ENCODE measurements around the gene SLC41A3.
A peak's percentile ranks its signal among the peaks of the same experiment; 100 is the strongest.

SLC41A3 gene

DNA sequence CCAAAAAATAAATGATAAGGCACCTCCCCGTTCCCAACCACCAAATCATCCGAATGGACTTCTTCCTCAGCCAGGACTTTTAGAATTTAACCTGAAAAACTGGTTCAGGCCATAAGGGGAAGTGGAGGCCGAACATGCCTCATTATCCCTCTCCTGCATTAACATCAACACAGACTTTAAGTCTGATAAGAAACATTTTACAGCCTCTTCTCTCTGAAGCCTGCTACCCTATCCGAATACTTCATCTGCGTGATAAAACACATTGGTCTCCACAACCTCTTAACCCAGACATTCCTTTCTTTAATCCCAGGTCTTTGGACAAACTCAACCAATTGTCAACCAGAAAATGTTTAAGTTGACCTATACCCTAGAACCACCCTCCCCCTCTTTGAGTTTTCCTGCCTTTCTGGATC lies 850 bp upstream of the SLC41A3 start:
- H3K27me3 ChIP-seq (replicated peaks; ENCODE audit: insufficient read depth, low read length) = no peaks in the 10 kb centered on the region
- H4K20me1 ChIP-seq (ENCODE audit: insufficient read depth, low read length) = no peaks in the 10 kb centered on the region
- no peaks in the 10 kb centered on the region for H3K9me3 ChIP-seq (replicated peaks; ENCODE audit: insufficient read depth, low read length)
- no peaks in the 10 kb centered on the region for H3K9me2 ChIP-seq (replicated peaks; ENCODE audit: insufficient read depth, low read length)
- TF ChIP-seq EZH2 (optimal IDR thresholded peaks at IDR 0.05; ENCODE audit: low read depth, low read length) = no peak
- TF ChIP-seq, protein P1, sequence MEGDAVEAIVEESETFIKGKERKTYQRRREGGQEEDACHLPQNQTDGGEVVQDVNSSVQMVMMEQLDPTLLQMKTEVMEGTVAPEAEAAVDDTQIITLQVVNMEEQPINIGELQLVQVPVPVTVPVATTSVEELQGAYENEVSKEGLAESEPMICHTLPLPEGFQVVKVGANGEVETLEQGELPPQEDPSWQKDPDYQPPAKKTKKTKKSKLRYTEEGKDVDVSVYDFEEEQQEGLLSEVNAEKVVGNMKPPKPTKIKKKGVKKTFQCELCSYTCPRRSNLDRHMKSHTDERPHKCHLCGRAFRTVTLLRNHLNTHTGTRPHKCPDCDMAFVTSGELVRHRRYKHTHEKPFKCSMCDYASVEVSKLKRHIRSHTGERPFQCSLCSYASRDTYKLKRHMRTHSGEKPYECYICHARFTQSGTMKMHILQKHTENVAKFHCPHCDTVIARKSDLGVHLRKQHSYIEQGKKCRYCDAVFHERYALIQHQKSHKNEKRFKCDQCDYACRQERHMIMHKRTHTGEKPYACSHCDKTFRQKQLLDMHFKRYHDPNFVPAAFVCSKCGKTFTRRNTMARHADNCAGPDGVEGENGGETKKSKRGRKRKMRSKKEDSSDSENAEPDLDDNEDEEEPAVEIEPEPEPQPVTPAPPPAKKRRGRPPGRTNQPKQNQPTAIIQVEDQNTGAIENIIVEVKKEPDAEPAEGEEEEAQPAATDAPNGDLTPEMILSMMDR (IDR thresholded peaks at IDR 0.05; ENCODE audit: low read length) = no peak
- no peak for TF ChIP-seq EZH2phosphoT487 (IDR thresholded peaks at IDR 0.05; ENCODE audit: low read length)
- H3K79me2 ChIP-seq (ENCODE audit: low read length) = peaks cover 4% of the 10 kb centered on the region; the same call in 1 of the 2 replicates
- H3K4me2 ChIP-seq (ENCODE audit: low read depth, low read length) = peak overlapping the region; percentile 78
- H2AFZ ChIP-seq (ENCODE audit: low read length) = peak overlapping the region; percentile 73
- H3K27ac ChIP-seq (ENCODE audit: low read length) = no peak overlapping the region
- H3K4me3 ChIP-seq (ENCODE audit: low read length) = peak overlapping the region; percentile 83
- no peaks in the 10 kb centered on the region for H3K4me1 ChIP-seq (ENCODE audit: low read length)
- H3F3A ChIP-seq (ENCODE audit: insufficient read depth, low read length) = no peaks in the 10 kb centered on the region
- no peaks in the 10 kb centered on the region for H3K36me3 ChIP-seq (replicated peaks; ENCODE audit: insufficient read depth, low read length)
- peak overlapping the region; percentile 74; the same call in 1 of the 2 replicates for H3K9ac ChIP-seq (ENCODE audit: low read length)
- DNase-seq = no peak

DNA sequence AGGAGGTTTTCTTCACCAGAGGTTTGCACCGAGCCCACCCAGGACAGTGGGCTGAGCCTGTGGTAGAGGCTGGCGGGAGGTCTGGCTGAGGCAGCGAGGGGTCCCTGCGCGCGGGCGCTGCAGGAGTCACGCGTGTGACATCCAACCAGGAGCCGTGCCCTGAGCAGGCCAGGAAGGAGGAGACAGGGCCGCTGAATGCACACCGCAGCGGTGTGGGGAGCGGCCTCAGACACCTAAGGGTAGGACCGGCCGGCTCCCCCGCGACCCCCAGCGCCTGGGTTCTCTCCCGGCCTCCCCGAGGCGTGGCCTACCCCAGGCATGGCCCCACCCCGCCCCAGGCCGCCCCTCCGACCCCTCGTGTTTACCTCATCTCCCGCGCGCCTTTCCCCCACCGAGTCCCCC lies 412 bp downstream of the SLC41A3 start:
- Histone ChIP-seq H3K9me2 (replicated peaks; ENCODE audit: insufficient read depth, low read length) (no peaks in the 10 kb centered on the region), H3K27ac (ENCODE audit: low read length) (peak overlapping the region; percentile 41; the same call in 1 of the 2 replicates), H3K4me3 (ENCODE audit: low read length) (peak overlapping the region; percentile 83), H3K79me2 (ENCODE audit: low read length) (peaks cover 4% of the 10 kb centered on the region; the same call in 1 of the 2 replicates), H3K9me3 (replicated peaks; ENCODE audit: insufficient read depth, low read length) (no peaks in the 10 kb centered on the region), H4K20me1 (ENCODE audit: insufficient read depth, low read length) (no peaks in the 10 kb centered on the region), H3K4me2 (ENCODE audit: low read depth, low read length) (peak overlapping the region; percentile 81), H3K4me1 (ENCODE audit: low read length) (no peaks in the 10 kb centered on the region), H3K36me3 (replicated peaks; ENCODE audit: insufficient read depth, low read length) (no peaks in the 10 kb centered on the region), H3K27me3 (replicated peaks; ENCODE audit: insufficient read depth, low read length) (no peaks in the 10 kb centered on the region), H2AFZ (ENCODE audit: low read length) (peak overlapping the region; percentile 80), H3K9ac (ENCODE audit: low read length) (peak overlapping the region; percentile 74), H3F3A (ENCODE audit: insufficient read depth, low read length) (no peaks in the 10 kb centered on the region)
- no peak for TF ChIP-seq EZH2 (optimal IDR thresholded peaks at IDR 0.05; ENCODE audit: low read depth, low read length)
- TF ChIP-seq, protein P1 (IDR thresholded peaks at IDR 0.05; ENCODE audit: low read length) = no peak
- TF ChIP-seq EZH2phosphoT487 (IDR thresholded peaks at IDR 0.05; ENCODE audit: low read length) = no peak
- peak; percentile 62 for DNase-seq

DNA sequence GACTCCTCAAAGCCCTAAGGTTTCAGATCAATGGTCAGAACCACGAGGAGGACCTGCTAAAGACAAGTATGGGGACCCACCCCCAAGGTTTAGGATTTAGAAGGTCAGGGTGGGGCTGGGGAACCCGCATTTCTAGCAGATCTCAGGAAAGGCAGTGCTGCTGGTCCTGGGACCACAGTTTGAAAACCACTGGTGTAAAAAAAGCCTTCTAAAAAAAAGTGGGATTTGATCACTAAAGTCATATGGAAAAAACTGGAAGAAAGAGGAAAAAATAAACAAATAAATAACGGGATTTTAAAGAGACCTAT lies 832 bp downstream of the SLC41A3 start:
- H4K20me1 ChIP-seq (ENCODE audit: insufficient read depth, low read length) = no peaks in the 10 kb centered on the region
- peaks cover 4% of the 10 kb centered on the region; the same call in 1 of the 2 replicates for H3K79me2 ChIP-seq (ENCODE audit: low read length)
- H3K9me3 ChIP-seq (replicated peaks; ENCODE audit: insufficient read depth, low read length) = no peaks in the 10 kb centered on the region
- H3F3A ChIP-seq (ENCODE audit: insufficient read depth, low read length) = no peaks in the 10 kb centered on the region
- no peaks in the 10 kb centered on the region for H3K27me3 ChIP-seq (replicated peaks; ENCODE audit: insufficient read depth, low read length)
- peak overlapping the region; percentile 81 for H3K4me2 ChIP-seq (ENCODE audit: low read depth, low read length)
- no peaks in the 10 kb centered on the region for H3K9me2 ChIP-seq (replicated peaks; ENCODE audit: insufficient read depth, low read length)
- H2AFZ ChIP-seq (ENCODE audit: low read length) = peak overlapping the region; percentile 80
- H3K9ac ChIP-seq (ENCODE audit: low read length) = peak overlapping the region; percentile 74; the same call in 1 of the 2 replicates
- no peak for TF ChIP-seq EZH2 (optimal IDR thresholded peaks at IDR 0.05; ENCODE audit: low read depth, low read length)
- TF ChIP-seq EZH2phosphoT487 (IDR thresholded peaks at IDR 0.05; ENCODE audit: low read length) = no peak
- TF ChIP-seq, protein P1 (IDR thresholded peaks at IDR 0.05; ENCODE audit: low read length) = no peak
- no peaks in the 10 kb centered on the region for H3K4me1 ChIP-seq (ENCODE audit: low read length)
- H3K36me3 ChIP-seq (replicated peaks; ENCODE audit: insufficient read depth, low read length) = no peaks in the 10 kb centered on the region
- DNase-seq = no peak
- H3K4me3 ChIP-seq (ENCODE audit: low read length) = peak overlapping the region; percentile 83
- no peak overlapping the region for H3K27ac ChIP-seq (ENCODE audit: low read length)
